ENCODE measurements around the gene ELF2. TPM values are rescaled to one million over a fixed set of nuclear protein-coding genes. Genes with fewer than 3 reads are reported as not detected.

The ELF2 gene
- total RNA-seq, 4 donors from 2014 or later: 39.0 to 89.5 (median 48.7) TPM

DNA sequence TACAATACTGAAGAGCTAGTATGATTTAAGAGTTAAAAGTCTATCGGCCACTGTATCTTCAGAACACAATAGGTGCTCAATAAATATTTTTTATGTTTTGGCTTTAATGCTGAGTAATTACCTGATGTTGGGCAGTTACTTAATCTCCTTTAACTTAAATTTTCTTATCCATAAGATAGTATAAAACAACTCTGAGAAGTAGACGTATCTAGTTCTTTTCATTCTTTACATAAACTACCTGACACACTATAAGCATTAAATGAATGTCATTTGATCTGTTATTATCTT, 22.9 kb downstream of the ELF2 start:
- no peak for ATAC-seq (ENCODE audit: low FRiP score)
- TF ChIP-seq, protein P1, sequence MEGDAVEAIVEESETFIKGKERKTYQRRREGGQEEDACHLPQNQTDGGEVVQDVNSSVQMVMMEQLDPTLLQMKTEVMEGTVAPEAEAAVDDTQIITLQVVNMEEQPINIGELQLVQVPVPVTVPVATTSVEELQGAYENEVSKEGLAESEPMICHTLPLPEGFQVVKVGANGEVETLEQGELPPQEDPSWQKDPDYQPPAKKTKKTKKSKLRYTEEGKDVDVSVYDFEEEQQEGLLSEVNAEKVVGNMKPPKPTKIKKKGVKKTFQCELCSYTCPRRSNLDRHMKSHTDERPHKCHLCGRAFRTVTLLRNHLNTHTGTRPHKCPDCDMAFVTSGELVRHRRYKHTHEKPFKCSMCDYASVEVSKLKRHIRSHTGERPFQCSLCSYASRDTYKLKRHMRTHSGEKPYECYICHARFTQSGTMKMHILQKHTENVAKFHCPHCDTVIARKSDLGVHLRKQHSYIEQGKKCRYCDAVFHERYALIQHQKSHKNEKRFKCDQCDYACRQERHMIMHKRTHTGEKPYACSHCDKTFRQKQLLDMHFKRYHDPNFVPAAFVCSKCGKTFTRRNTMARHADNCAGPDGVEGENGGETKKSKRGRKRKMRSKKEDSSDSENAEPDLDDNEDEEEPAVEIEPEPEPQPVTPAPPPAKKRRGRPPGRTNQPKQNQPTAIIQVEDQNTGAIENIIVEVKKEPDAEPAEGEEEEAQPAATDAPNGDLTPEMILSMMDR (IDR thresholded peaks at IDR 0.05): no peak
- DNase-seq (ENCODE audit: low spot score): no peak

DNA sequence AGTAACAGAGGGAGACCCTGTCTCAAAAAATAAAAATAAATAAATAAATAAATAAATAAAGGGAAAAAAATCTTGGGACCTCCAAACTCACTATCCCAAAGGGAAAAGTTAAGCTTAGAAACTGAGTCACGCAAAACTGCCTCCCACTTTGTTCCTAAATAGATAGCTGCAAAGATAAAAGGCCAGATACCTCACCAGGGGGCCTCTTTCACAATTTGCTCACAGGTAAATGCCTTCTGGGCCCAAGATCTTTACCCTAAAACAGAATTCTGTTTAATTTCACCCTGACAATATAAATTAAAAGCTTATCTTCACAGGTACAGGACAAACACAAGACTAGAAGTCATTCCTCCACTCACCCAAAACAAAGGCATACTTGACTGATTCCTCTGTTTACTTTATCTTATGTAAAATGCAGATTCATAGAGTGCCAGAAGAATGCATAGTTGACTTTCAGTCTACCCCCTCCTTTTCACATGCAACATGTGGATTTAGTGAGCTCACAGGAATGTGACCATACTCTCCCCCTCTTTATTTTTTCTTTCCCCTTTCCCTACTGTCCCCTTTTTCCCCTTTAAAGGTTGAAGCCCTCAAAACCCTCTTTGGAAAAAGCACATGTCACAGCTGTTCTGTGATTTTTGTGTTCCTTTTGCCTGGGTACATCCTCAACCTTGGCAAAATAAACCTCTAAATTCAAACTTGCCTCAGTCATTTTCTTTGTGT, 23.4 kb downstream of the ELF2 start:
- DNase-seq (ENCODE audit: low spot score): no peak
- TF ChIP-seq, protein P1 (IDR thresholded peaks at IDR 0.05): no peak
- ATAC-seq (ENCODE audit: low FRiP score): no peak

DNA sequence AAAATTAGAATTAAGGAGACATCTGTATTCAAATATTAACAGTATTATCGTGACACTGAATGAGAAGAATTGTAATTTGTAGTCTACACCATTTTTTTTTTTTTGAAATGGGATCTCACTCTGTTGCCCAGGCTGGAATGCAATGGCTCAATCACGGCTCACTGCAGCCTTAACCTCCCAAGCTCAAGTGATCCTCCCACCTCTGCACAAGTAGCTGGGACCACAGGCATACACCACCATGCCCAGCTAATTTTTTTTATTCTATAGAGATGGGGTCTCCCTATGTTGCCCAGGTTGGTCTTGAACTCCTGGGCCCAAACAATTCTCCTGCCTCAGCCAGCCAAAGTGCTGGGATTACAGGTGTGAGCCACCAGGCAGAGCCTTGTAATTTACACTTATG, 24.8 kb downstream of the ELF2 start:
- TF ChIP-seq, protein P1 (IDR thresholded peaks at IDR 0.05): no peak
- no peak for DNase-seq (ENCODE audit: low spot score)
- ATAC-seq (ENCODE audit: low FRiP score): no peak

DNA sequence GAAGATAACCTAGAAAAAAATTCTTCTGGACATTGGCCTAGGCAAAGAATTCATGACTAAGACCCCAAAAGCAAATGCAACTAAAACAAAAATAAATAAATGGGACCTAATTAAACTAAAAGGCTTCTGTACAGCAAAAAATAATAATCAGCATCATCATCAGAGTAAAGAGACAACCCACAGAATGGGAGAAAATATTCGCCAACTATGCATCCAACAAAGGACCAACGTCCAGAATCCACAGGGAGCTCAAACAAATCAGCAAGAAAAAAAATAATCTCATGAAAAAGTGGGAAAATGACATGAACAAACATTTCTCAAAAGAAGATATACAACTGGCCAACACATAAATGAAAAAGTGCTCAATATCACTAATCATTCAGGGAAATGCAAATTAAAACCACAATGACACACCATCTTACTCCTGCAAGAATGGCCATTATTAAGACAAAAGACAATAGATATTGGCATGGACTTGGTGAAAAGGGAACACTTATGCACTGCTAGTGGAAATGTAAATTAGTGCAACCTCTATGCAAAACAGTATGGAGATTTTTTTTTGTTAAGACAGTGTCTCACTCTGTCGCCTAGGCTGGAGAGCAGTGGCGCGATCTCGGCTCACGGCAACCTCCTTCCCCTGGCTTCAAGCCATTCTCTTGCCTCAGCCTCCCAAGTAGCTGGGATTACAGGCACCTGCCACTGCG, 29.9 kb downstream of the ELF2 start:
- DNase-seq (ENCODE audit: low spot score) (no peak), ATAC-seq (ENCODE audit: low FRiP score) (peak; percentile 33)
- TF ChIP-seq, protein P1 (IDR thresholded peaks at IDR 0.05): no peak

DNA sequence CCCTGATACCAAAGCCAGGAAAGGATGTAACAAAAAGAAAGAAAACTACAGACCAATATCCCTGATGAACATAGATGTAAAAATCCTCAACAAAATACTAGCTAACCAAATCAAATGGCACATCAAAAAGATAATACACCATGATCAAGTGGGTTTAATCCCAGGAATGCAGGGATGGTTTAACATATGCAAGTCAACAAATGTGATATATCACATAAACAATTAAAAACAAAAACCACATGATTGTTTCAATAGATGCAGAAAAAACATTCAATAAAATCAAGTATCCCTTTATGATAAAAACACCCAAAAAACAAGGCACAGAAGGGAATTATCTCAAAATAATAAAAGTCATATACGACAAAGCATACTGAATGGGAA, 31.5 kb downstream of the ELF2 start:
- TF ChIP-seq, protein P1 (IDR thresholded peaks at IDR 0.05): no peak

DNA sequence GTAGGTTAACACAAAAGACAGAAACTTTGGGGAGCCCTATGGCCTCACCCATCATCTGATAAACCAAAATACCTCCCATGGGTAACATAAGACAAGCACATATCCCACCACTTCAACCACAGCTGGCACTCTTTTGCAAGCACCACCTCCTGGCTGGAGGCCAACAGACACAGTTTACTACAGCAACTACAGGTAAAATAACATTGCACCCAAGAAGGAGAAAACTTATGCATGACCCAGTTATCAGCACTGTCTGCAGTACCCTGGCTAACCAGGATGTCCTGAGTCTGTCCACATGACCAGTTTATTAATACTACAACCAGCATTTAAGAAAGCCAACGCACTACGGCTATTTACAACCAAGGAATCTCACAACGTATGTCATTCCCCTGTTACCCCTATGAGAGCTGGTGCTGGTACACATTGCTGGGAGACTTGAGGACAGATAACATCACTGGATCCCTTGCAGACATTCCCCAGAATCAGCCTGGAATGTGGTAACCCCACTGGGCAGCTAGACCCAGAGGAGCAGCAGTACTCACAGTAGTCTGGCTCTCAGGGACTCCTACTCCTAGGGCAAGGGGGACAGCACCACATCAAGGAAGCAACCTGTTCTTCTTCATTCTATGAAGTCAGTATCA, 32.0 kb downstream of the ELF2 start:
- no peak for ATAC-seq (ENCODE audit: low FRiP score)
- TF ChIP-seq, protein P1 (IDR thresholded peaks at IDR 0.05): no peak
- no peak for DNase-seq (ENCODE audit: low spot score)

More for the DNA sequence above, 31.5 kb downstream of the ELF2 start:
- ATAC-seq (ENCODE audit: low FRiP score) (no peak), DNase-seq (ENCODE audit: low spot score) (no peak)

Data from omental fat pad (tissue), 4 donors.